Suprapubic skin (tissue), 4 donors: ENCODE results near the gene PDE1C. TPM values are rescaled to one million over a fixed set of nuclear protein-coding genes. Genes with fewer than 3 reads are reported as not detected.

ENCODE experiments used
- DNase-seq, 2 donors: peaks; one replicate each; pipeline ENCODE4 v3.0.0-alpha.2; 2019; ENCODE audit warnings: low spot score in 2 of 2
- H3K27ac ChIP-seq: fragments of 200-600 bp; sonication (generic); one replicate; pipeline ENCODE4 v1.5.1; 2019
- H3K27me3 ChIP-seq: fragments of 200-600 bp; sonication (generic); one replicate; pipeline ENCODE4 v1.5.1; 2019
- H3K36me3 ChIP-seq: fragments of 200-600 bp; sonication (generic); one replicate; pipeline ENCODE4 v1.5.1; 2019
- H3K4me1 ChIP-seq: fragments of 200-600 bp; sonication (generic); one replicate; pipeline ENCODE4 v1.5.1; 2019
- H3K4me3 ChIP-seq: fragments of 200-600 bp; sonication (generic); one replicate; pipeline ENCODE4 v1.5.1; 2019; ENCODE audit warnings: mild to moderate bottlenecking
- H3K9me3 ChIP-seq: fragments of 200-600 bp; sonication (generic); one replicate; pipeline ENCODE4 v1.5.1; 2019
- EP300 ChIP-seq: sonication (generic); formaldehyde crosslinking; IDR thresholded peaks from one replicate; pipeline ENCODE4 v1.6.1; 2017; ENCODE audit warnings: antibody characterized with exemption
- POLR2A ChIP-seq, 2 donors: fragments of 450-650 bp; IDR thresholded peaks; one replicate each; pipeline ENCODE4 v1.6.1; 2017; ENCODE audit warnings: antibody characterized with exemption in 2 of 2, mild to moderate bottlenecking in 2 of 2, moderate library complexity in 2 of 2
- POLR2AphosphoS5 ChIP-seq, 3 donors: sonication (generic); formaldehyde crosslinking; IDR thresholded peaks; one replicate each; pipeline ENCODE4 v1.6.1; 2017; ENCODE audit warnings: antibody characterized with exemption in 3 of 3
- WGBS: methylation state at CpG from one replicate; pipeline ENCODE4 v1.1.5; 2018; 5-methylcytosine and 5-hydroxymethylcytosine counted together
- total RNA-seq, 4 donors: library from RNA; depleted of rRNA; stranded (reverse); fragments of >200 nt; gene quantifications; one replicate each; pipeline ENCODE4 v1.1.0, GENCODE V29; 2016
- TF ChIP-seq, protein P1 (sequence below), 2 donors: fragments of 200-600 bp in 1 of 2; fragments of 450-650 bp in 1 of 2; sonication (generic) in 1 of 2; IDR thresholded peaks; one replicate each; pipeline ENCODE4 v1.5.1; 2016 to 2019; ENCODE audit warnings: antibody characterized with exemption in 2 of 2, mild to moderate bottlenecking in 1 of 2, moderate library complexity in 1 of 2

PDE1C gene
- total RNA-seq, 4 donors from 2014 or later: 0.64 to 1.8 (median 0.83) TPM

DNA sequence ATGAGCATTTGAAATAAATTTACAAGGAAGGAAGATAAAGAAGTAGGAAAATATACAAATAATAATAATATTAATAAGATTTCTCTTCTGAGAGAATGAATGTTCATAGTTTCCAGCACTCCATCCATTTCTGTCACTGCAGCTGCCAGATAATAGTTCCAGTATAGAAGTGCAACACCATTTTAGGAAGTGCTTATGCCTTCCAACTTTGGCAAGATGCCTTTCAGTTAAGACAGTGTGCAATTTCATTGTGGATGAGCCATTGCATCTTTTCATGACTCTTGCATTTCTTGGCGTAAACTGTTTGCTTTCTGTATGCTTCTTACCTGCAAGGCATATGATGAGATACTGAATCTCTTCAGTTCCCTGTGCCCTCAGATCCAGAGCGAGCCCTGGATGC is 185.0 kb downstream of the PDE1C start:
- no peaks in the 10 kb centered on the region for H3K27me3 ChIP-seq
- no peaks in the 10 kb centered on the region for H3K36me3 ChIP-seq
- H3K27ac ChIP-seq: no peak overlapping the region
- H3K9me3 ChIP-seq: no peaks in the 10 kb centered on the region
- no peaks in the 10 kb centered on the region for H3K4me1 ChIP-seq
- WGBS: 84% methylated on average over 2 of the region's 2 CpGs
- no peak overlapping the region for H3K4me3 ChIP-seq
- TF ChIP-seq EP300 (no peak), POLR2AphosphoS5 (IDR thresholded peaks at IDR 0.05) (no peak), POLR2A (IDR thresholded peaks at IDR 0.05) (no peak)
- TF ChIP-seq, protein P1, sequence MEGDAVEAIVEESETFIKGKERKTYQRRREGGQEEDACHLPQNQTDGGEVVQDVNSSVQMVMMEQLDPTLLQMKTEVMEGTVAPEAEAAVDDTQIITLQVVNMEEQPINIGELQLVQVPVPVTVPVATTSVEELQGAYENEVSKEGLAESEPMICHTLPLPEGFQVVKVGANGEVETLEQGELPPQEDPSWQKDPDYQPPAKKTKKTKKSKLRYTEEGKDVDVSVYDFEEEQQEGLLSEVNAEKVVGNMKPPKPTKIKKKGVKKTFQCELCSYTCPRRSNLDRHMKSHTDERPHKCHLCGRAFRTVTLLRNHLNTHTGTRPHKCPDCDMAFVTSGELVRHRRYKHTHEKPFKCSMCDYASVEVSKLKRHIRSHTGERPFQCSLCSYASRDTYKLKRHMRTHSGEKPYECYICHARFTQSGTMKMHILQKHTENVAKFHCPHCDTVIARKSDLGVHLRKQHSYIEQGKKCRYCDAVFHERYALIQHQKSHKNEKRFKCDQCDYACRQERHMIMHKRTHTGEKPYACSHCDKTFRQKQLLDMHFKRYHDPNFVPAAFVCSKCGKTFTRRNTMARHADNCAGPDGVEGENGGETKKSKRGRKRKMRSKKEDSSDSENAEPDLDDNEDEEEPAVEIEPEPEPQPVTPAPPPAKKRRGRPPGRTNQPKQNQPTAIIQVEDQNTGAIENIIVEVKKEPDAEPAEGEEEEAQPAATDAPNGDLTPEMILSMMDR (IDR thresholded peaks at IDR 0.05): no peak
- no peak for DNase-seq

DNA sequence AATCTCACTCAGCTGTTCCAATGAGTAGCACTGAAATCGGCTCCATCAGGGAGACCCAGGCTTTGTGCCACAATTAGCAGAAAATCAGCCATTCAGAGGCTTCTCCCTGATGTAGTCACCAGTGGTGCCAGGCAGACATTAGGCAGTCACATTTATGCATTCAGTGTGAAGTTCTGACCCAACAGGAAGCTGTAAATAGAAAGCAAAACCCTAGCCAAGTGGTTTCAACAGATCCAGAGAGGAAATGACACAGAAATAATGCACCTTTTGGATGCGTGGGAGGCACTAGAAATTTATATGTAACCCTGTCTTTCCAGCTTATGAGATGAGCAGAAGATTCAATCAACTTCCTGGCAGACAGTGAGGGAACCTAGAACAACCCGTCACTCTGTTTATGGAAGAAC is 186.4 kb downstream of the PDE1C start:
- Histone ChIP-seq H3K27me3 (no peaks in the 10 kb centered on the region), H3K4me1 (no peaks in the 10 kb centered on the region), H3K36me3 (no peaks in the 10 kb centered on the region), H3K4me3 (no peak overlapping the region), H3K27ac (no peak overlapping the region), H3K9me3 (no peaks in the 10 kb centered on the region)
- TF ChIP-seq, protein P1 (IDR thresholded peaks at IDR 0.05): no peak
- TF ChIP-seq EP300: no peak
- no peak for TF ChIP-seq POLR2A (IDR thresholded peaks at IDR 0.05)
- no peak for TF ChIP-seq POLR2AphosphoS5 (IDR thresholded peaks at IDR 0.05)
- no peak for DNase-seq
- WGBS: 40% methylated on average over 3 of the region's 3 CpGs

DNA sequence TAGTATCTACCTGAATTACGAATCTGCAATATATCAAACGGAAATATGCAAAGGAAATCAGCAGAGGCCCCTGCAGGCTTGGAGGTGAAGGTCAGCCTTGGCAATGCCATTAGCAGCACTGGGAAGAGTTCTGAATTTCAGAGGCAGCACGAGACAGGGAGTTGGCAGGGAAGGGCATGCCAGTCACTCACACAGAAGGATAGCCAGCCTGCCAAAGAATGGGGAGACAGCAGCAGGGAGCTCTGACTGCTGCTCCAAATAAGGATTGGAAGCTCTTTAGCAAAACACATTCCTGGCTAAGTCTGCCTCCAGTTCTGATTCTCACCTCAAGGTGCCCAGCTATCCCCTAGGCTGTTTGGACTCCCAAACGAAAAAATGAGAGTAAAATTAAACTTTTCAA is 188.0 kb downstream of the PDE1C start:
- no peak overlapping the region for H3K27ac ChIP-seq

DNA sequence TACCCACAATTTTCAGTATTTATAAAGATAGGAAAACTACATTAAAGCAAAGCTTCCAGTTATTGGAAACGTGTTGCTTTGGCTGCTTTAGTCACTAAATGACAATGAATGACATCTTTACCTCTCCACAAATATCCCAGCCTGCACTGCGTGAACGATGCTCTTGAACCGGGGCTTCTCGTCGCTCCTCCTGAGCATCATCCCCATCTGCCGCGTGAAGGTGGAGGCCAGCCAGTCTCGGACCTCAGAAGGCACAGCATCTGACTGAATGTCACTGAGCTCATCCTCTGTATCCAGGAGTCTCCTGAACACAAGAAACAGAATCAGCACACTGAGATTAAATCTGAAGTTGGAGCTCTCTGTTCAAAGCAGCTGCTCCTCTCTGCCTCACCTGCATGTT is 191.3 kb downstream of the PDE1C start:
- 87% methylated on average over 9 of the region's 9 CpGs for WGBS
- no peak for DNase-seq
- H3K9me3 ChIP-seq: no peaks in the 10 kb centered on the region
- no peak overlapping the region for H3K4me3 ChIP-seq
- TF ChIP-seq POLR2AphosphoS5 (IDR thresholded peaks at IDR 0.05) (no peak), POLR2A (IDR thresholded peaks at IDR 0.05) (no peak), EP300 (no peak)
- TF ChIP-seq, protein P1 (IDR thresholded peaks at IDR 0.05): no peak
- no peaks in the 10 kb centered on the region for H3K4me1 ChIP-seq
- H3K36me3 ChIP-seq: no peaks in the 10 kb centered on the region
- H3K27ac ChIP-seq: no peak overlapping the region
- no peaks in the 10 kb centered on the region for H3K27me3 ChIP-seq

More for the DNA sequence above, 188.0 kb downstream of the PDE1C start:
- DNase-seq: no peak
- Histone ChIP-seq H3K36me3 (no peaks in the 10 kb centered on the region), H3K4me3 (no peak overlapping the region), H3K9me3 (no peaks in the 10 kb centered on the region), H3K4me1 (no peaks in the 10 kb centered on the region), H3K27me3 (no peaks in the 10 kb centered on the region)
- TF ChIP-seq POLR2A (IDR thresholded peaks at IDR 0.05): no peak
- 39% methylated on average over 4 of the region's 4 CpGs for WGBS

DNA sequence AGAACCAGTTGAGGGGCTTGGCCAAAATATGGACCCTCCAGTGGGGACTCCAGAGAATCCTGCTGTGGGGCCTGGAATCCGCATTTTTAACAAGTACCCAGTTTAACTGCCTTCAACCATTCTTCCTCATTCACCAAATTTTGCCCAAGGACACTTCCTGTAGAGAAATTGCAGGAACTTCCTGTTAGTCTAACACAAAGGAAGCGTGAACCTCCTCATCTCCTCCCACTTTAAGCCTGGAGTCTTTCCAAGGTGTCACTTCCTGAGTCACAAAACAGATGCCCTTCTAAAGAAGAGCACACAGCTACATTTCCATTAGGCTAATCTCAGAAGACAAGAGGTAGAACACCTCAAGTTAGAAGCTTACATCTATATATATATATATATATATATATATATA is 194.8 kb downstream of the PDE1C start:
- no peak overlapping the region for H3K27ac ChIP-seq
- no peaks in the 10 kb centered on the region for H3K27me3 ChIP-seq
- H3K36me3 ChIP-seq: no peaks in the 10 kb centered on the region
- H3K4me3 ChIP-seq: no peak overlapping the region
- no peak for TF ChIP-seq EP300
- no peak for DNase-seq
- 51% methylated on average over 2 of the region's 2 CpGs for WGBS
- no peaks in the 10 kb centered on the region for H3K4me1 ChIP-seq
- no peaks in the 10 kb centered on the region for H3K9me3 ChIP-seq

DNA sequence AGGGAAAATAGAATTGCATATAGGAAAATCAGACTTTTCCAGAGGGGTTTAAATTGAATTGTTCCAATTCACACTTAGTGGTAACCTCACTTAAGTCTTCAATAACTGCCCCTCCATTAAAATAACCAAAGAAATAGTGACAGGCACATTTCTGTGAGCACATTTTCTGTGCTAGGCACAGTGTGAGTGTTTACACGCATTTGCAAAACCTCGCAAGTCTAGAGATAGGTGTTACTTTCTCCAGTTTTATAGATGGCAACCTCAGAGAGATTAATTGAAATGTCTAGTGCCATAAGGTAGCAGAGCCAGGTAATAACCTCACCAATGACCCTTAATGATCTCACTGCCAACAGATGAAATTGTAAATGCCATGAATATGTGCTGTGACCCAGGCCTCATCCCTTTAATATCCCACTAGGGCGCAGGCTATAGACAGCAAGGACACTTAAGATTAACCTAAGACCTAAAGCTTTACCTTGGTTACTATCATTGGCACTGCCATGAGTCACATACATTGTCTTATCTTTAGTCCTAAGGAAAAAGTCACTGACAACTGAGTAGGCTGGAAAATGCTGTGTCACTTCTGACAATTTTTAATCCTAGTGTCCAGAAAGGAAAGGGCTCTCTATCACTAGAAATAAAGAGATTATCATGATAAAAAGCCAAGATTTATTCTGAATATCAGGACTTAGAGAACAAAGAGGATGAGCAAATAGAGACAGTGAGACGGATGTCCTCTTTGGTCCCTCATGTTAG is 195.4 kb downstream of the PDE1C start:
- H3K9me3 ChIP-seq: no peaks in the 10 kb centered on the region
- no peak for TF ChIP-seq POLR2A (IDR thresholded peaks at IDR 0.05)
- TF ChIP-seq, protein P1 (IDR thresholded peaks at IDR 0.05): no peak
- TF ChIP-seq EP300: no peak
- no peak for TF ChIP-seq POLR2AphosphoS5 (IDR thresholded peaks at IDR 0.05)
- no peaks in the 10 kb centered on the region for H3K27me3 ChIP-seq
- no peak overlapping the region for H3K27ac ChIP-seq
- no peaks in the 10 kb centered on the region for H3K36me3 ChIP-seq
- no peak overlapping the region for H3K4me3 ChIP-seq
- DNase-seq: no peak
- WGBS: 90% methylated on average over 4 of the region's 4 CpGs
- no peaks in the 10 kb centered on the region for H3K4me1 ChIP-seq
